WI38 (cell line): Measurements from ENCODE around the gene GMPPA.

Source experiments
- H3K4me3 ChIP-seq: 2 replicates; pipeline ENCODE4 v1.5.1; 2011; ENCODE audit warnings: low read depth, mild to moderate bottlenecking, control low read depth, low read length
- TF ChIP-seq, protein P1 (sequence below): IDR thresholded peaks from 2 replicates; pipeline ENCODE4 v1.5.1; 2012; ENCODE audit warnings: low read depth, mild to moderate bottlenecking, control low read depth, low read length

Gene GMPPA

GRCh38 chr2:219498280-219499057 lies at the start of gene GMPPA:
GMPPA (plus strand) TSS chr2:219498891; CDS start chr2:219499976, 1,085 bp downstream.
- TF ChIP-seq, protein P1, sequence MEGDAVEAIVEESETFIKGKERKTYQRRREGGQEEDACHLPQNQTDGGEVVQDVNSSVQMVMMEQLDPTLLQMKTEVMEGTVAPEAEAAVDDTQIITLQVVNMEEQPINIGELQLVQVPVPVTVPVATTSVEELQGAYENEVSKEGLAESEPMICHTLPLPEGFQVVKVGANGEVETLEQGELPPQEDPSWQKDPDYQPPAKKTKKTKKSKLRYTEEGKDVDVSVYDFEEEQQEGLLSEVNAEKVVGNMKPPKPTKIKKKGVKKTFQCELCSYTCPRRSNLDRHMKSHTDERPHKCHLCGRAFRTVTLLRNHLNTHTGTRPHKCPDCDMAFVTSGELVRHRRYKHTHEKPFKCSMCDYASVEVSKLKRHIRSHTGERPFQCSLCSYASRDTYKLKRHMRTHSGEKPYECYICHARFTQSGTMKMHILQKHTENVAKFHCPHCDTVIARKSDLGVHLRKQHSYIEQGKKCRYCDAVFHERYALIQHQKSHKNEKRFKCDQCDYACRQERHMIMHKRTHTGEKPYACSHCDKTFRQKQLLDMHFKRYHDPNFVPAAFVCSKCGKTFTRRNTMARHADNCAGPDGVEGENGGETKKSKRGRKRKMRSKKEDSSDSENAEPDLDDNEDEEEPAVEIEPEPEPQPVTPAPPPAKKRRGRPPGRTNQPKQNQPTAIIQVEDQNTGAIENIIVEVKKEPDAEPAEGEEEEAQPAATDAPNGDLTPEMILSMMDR, result no peak
- H3K4me3 ChIP-seq, result peak within 1 kb of the TSS; percentile 89

GRCh38 chr2:219449609-219450008 lies 49.1 kb upstream of the GMPPA start:
- H3K4me3 ChIP-seq, result no peak overlapping the region
- TF ChIP-seq, protein P1, result no peak

DNA sequence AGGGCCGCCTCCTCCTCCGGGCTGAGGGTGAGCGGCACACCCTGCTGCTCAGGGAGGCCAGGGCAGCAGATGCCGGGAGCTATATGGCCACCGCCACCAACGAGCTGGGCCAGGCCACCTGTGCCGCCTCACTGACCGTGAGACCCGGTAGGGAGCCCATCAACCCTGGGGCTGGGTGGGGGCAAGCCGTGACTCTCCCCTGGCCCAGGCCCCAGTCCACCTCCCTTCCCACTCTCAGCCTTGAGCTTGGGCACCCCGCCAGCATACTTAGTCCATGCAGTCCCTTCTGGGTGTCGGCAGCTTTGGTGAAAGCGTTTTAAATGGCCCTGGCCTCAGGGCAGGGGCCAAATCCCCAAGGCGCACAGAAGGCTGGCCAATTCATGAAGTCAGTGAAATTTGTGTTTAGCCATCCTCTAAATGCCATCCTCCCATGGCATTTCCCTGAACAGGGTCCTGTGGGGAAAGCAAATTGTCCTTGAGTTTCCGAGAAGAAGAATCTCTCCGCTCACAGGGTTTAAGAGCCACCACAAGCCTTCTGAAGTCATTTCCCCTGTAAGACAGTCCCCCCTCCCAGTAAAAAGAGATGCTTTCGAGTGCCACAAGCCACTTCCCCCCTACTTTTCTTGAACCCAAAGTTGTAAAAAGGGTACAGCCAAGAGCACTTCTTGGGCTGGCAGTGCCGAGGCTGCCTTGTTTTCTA lies 46.9 kb upstream of the GMPPA start:
- no peak overlapping the region for H3K4me3 ChIP-seq
- TF ChIP-seq, protein P1, result no peak

GRCh38 chr2:219452361-219453317 lies 46.1 kb upstream of the GMPPA start:
- TF ChIP-seq, protein P1, result no peak
- no peak overlapping the region for H3K4me3 ChIP-seq

DNA sequence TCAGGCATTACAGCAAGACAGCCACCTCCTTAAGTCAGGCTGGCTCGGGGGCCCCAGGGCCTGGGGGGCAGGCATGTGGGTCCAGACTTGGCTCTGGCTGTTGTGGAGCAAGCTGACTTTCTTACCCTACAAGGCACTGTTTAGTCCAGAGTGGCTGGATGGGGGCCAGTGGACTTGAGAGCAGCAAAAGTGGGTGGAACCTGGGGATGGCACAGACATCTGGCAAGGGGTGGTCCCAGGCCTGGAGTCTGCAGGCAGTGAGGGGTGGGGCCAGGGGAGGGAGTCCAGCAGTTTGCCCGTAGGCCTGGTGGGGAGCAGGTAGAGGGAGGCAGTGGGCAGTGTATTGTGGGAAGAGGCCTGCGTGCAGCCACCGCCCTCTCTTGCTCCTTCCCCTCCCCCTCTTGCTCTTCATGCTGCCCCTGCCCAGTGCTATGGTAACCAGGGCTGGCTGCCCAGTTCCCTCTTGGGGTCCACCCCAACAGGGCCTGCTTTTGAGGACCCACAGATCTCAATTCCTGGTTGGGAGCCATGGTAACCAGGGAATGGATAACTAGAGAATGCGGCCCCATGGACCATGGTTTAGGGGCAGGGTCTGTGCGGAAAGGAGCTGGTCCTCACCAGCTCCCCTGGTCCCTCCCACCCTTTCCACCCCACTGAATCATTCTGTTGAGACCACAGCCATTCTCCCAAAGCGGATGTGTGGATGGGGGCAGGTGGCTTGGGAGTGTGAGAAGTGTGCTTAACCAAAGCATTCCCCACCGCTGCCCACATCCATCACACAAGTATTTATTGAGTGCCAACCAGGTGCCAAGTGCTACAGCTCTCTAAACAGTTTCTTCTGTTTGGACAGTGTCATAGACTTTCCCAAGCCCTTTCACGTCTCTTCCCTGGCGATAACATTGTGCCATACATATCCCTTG lies 44.8 kb upstream of the GMPPA start:
- no peak overlapping the region; the same call in 1 of the 2 replicates for H3K4me3 ChIP-seq
- TF ChIP-seq, protein P1, result no peak

- TF ChIP-seq, protein P1, result no peak
- no peak overlapping the region for H3K4me3 ChIP-seq
Measured at GRCh38 chr2:219455581-219455980, 43.1 kb upstream of the GMPPA start.
